GM23248 (cell line): ENCODE results near the gene MIER2. TPM values are rescaled to one million over a fixed set of nuclear protein-coding genes. Genes with fewer than 3 reads are reported as not detected.

Experiments
- DNase-seq: peaks from one replicate; pipeline ENCODE4 v3.0.0-alpha.2; 2015
- H2AFZ ChIP-seq: fragments of 200-600 bp; sonication (generic); 2 replicates; pipeline ENCODE4 v1.6.1; 2016; ENCODE audit warnings: antibody characterized with exemption
- H3F3A ChIP-seq: fragments of 200-600 bp; sonication (generic); 2 replicates; pipeline ENCODE4 v1.6.1; 2016; ENCODE audit warnings: mild to moderate bottlenecking, antibody characterized with exemption, mixed run types; ENCODE audit not compliant: insufficient read depth
- H3K27ac ChIP-seq: fragments of 200-600 bp; sonication (generic); 2 replicates; pipeline ENCODE4 v1.5.1; 2016; ENCODE audit warnings: mild to moderate bottlenecking
- H3K27me3 ChIP-seq: fragments of 200-600 bp; sonication (generic); replicated peaks from 2 replicates; pipeline ENCODE4 v1.6.1; 2016; ENCODE audit warnings: mild to moderate bottlenecking; ENCODE audit not compliant: insufficient read depth
- H3K36me3 ChIP-seq: fragments of 200-600 bp; sonication (generic); 2 replicates; pipeline ENCODE4 v1.6.1; 2016; ENCODE audit warnings: low read depth, mild to moderate bottlenecking
- H3K4me1 ChIP-seq: fragments of 200-600 bp; sonication (generic); 2 replicates; pipeline ENCODE4 v1.6.1; 2016; ENCODE audit warnings: mild to moderate bottlenecking; ENCODE audit not compliant: insufficient read depth
- H3K4me2 ChIP-seq: fragments of 200-600 bp; sonication (generic); one replicate; pipeline ENCODE4 v1.6.1; 2016; ENCODE audit warnings: mild to moderate bottlenecking; ENCODE audit not compliant: unreplicated experiment
- H3K4me3 ChIP-seq: fragments of 200-600 bp; sonication (generic); 2 replicates; pipeline ENCODE4 v1.5.1; 2016; ENCODE audit warnings: mild to moderate bottlenecking
- H3K79me2 ChIP-seq: fragments of 200-600 bp; sonication (generic); 2 replicates; pipeline ENCODE4 v1.6.1; 2016; ENCODE audit warnings: mild to moderate bottlenecking; ENCODE audit not compliant: insufficient read depth
- H3K9ac ChIP-seq: fragments of 200-600 bp; sonication (generic); 2 replicates; pipeline ENCODE4 v1.6.1; 2016; ENCODE audit warnings: mild to moderate bottlenecking
- H3K9me2 ChIP-seq: fragments of 200-600 bp; sonication (generic); 2 replicates; pipeline ENCODE4 v1.6.1; 2016; ENCODE audit warnings: mixed run types, mild to moderate bottlenecking, moderate library complexity; ENCODE audit not compliant: insufficient read depth
- H3K9me3 ChIP-seq: fragments of 200-600 bp; sonication (generic); one replicate; pipeline ENCODE4 v1.6.1; 2017; ENCODE audit warnings: low read depth
- H4K20me1 ChIP-seq: fragments of 200-600 bp; sonication (generic); 2 replicates; pipeline ENCODE4 v1.6.0; 2016; ENCODE audit not compliant: insufficient read depth
- EZH2 ChIP-seq: fragments of 200-600 bp; sonication (generic); IDR thresholded peaks from 2 replicates; pipeline ENCODE4 v1.6.1; 2018; ENCODE audit warnings: antibody characterized with exemption, mild to moderate bottlenecking; ENCODE audit not compliant: insufficient read depth, poor library complexity, severe bottlenecking
- EZH2phosphoT487 ChIP-seq: fragments of 200-600 bp; sonication (generic); IDR thresholded peaks from 2 replicates; pipeline ENCODE4 v1.6.1; 2018; ENCODE audit warnings: antibody characterized with exemption, moderate library complexity, mild to moderate bottlenecking, low read depth; ENCODE audit not compliant: insufficient read depth
- WGBS, 2 experiments: methylation state at CpG; one replicate each; pipeline ENCODE4 v1.1.6; 2015 to 2017; ENCODE audit warnings: low lambda C conversion rate in 2 of 2, low coverage in 1 of 2; ENCODE audit errors: missing lambda C conversion rate in 2 of 2; 5-methylcytosine and 5-hydroxymethylcytosine counted together
- in situ Hi-C: fragments of 300-500 bp; cut with MboI; formaldehyde crosslinking; loops from 2 replicates; pipeline ENCODE4 v1.15.0; 2020
- polyA plus RNA-seq: library from polyadenylated mRNA; unstranded; fragments of >200 nt; fragmentation: Nextera tagmentation; extraction: Ambion mirVana; gene quantifications from 2 replicates; pipeline ENCODE4 v1.2.1, GENCODE V29; 2016
- total RNA-seq: library from RNA; depleted of rRNA; stranded (reverse); fragments of >200 nt; shearing (Covaris generic); gene quantifications from 2 replicates; pipeline ENCODE4 v1.2.3, GENCODE V29; 2014

The MIER2 gene
- total and polyA plus RNA-seq, 2 experiments from 2014 or later: 11.8 to 30.7 TPM

DNA sequence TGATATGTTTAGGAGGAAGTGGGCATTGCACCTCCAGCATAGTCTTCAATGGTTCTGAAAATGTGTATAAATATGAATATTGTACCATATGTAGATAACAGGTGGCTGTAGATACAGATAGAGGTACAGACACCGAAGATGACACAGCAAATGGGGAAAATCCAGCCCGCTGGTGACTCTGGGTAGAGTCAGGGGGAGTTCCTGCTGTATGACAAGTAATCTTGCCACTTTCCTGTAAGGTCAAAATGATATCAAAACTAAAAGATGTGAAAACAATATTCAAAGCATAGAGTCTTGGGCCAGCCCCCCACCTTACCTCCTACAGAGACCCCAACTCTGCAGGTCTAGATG is 46.6 kb upstream of the MIER2 start:
- in situ Hi-C loops: no loop called here
- Histone ChIP-seq H3K9me2 (no peaks in the 10 kb centered on the region), H3F3A (peaks cover 28% of the 10 kb centered on the region), H3K27ac (no peak overlapping the region), H4K20me1 (no peaks in the 10 kb centered on the region), H3K9ac (no peak overlapping the region), H2AFZ (no peak overlapping the region), H3K4me3 (no peak overlapping the region), H3K9me3 (no peaks in the 10 kb centered on the region), H3K36me3 (no peaks in the 10 kb centered on the region), H3K79me2 (no peaks in the 10 kb centered on the region), H3K27me3 (peaks cover 17% of the 10 kb centered on the region; the same call in 1 of the 2 replicates), H3K4me2 (no peak overlapping the region), H3K4me1 (no peaks in the 10 kb centered on the region)
- 29 to 34% methylated on average over 2 of the region's 2 CpGs for WGBS, 2 experiments
- DNase-seq: no peak
- TF ChIP-seq EZH2 (no peak), EZH2phosphoT487 (no peak)

DNA sequence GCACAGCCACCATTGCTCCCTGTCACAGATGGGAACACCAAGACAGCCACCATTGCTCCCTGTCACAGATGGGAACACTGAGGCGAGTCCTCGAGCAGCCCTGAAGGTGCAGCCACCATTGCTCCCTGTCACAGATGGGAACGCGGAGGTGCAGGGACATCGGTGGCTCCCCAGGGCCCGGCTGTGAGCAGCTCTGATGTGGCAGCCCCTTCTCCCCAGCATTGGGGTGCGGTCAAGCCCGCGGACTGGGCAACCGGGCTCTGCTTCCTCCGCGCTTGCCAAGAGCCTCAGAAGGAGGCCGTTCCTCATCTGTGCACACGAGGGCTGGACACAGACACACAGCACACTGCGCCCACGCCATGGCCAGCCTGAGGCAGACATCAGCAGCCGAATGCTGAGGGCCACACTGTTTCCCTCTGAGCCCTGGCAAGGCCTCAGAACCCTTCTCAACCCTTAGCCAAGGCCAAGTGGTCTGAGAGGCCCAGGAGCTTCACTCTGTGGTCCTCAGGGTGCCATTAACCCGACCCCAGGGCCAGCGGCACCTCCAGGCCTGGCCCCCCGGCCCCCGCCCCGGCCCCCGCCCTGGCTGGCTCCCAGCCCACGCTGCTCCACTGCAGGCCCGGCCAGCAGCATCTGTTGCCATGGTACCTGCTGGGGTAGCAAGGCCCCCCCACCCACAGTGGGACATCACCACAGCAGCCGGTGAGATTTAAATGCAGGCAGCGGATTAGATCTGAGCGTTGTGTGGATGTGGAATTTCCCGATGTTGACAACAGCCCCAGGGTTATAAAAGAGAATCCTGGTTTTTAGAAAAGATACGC is 46.0 kb upstream of the MIER2 start:
- no peak for DNase-seq

DNA sequence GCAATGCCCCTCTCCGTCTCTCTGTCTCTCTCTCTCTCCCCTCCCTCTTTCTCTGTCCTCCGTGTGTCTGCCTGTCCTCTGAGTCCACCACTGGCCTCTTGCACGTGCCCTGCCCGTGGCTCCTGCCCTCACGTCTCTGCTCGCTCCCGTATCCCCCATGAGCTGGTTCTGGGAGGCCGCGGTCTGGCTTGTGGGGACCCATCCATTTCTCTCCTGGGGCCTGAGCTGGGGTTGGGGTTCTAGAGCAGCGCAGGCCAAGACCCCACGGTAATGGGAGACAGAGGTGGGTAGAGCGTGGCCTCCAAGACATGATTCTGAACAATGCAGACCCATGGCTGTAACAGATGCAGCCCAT is 45.3 kb upstream of the MIER2 start:
- H3K27me3 ChIP-seq: peaks cover 20% of the 10 kb centered on the region; the same call in 1 of the 2 replicates
- H3F3A ChIP-seq: peaks cover 21% of the 10 kb centered on the region
- no peaks in the 10 kb centered on the region for H3K79me2 ChIP-seq
- H3K36me3 ChIP-seq: no peaks in the 10 kb centered on the region
- no peaks in the 10 kb centered on the region for H4K20me1 ChIP-seq
- no peaks in the 10 kb centered on the region for H3K4me1 ChIP-seq
- no peaks in the 10 kb centered on the region for H3K9me3 ChIP-seq
- in situ Hi-C loops: no loop called here
- no peak overlapping the region for H2AFZ ChIP-seq
- DNase-seq: no peak
- H3K4me3 ChIP-seq: no peak overlapping the region
- no peak for TF ChIP-seq EZH2
- TF ChIP-seq EZH2phosphoT487: no peak
- no peaks in the 10 kb centered on the region for H3K9me2 ChIP-seq
- no peak overlapping the region for H3K9ac ChIP-seq
- 57 to 58% methylated on average over 11 to 12 of the region's 12 CpGs for WGBS, 2 experiments
- H3K27ac ChIP-seq: no peak overlapping the region
- H3K4me2 ChIP-seq: no peak overlapping the region

More for the DNA sequence above, 46.0 kb upstream of the MIER2 start:
- Histone ChIP-seq H3K9me3 (no peaks in the 10 kb centered on the region), H4K20me1 (no peaks in the 10 kb centered on the region), H3K4me3 (no peak overlapping the region), H3K27me3 (peaks cover 20% of the 10 kb centered on the region; the same call in 1 of the 2 replicates), H3F3A (peaks cover 26% of the 10 kb centered on the region), H3K9ac (no peak overlapping the region), H3K9me2 (no peaks in the 10 kb centered on the region), H3K4me2 (no peak overlapping the region), H2AFZ (no peak overlapping the region), H3K79me2 (no peaks in the 10 kb centered on the region), H3K36me3 (no peaks in the 10 kb centered on the region), H3K4me1 (no peaks in the 10 kb centered on the region), H3K27ac (no peak overlapping the region)
- TF ChIP-seq EZH2 (no peak), EZH2phosphoT487 (no peak)
- in situ Hi-C loops: no loop called here
- WGBS, 2 experiments: 38 to 43% methylated on average over 27 to 30 of the region's 30 CpGs

DNA sequence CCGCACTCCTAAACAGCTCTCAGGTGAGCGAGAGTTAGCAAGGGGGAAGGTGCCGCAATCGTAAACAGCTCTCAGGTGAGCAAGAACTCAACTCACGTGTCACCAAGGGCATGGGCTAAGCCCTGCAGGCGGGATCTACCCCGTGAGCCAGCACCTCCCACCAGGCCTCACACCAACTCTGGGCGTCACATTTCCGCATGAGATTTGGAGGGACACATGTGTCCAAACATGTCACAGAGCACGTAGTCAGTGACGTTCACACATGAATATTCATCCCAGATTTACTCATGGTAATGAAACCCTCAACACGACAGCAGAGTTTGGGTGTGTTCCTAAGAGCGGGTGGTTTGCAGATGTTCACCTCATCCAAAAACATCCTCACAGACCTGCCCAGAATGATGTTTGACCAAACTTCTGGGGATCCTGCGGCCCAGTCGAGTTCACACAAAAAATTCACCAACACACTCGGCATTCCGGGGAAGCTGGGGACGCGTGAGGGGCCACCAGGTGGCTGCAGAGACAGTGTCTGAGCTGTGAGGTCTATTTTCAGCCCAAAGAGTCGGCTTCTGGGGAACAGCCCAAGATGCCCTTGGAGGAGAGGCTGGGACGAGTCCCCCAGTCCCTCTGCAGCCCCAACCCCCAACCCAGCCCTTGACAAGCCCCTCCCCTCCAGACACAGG is 44.8 kb upstream of the MIER2 start:
- peak; percentile 42 for DNase-seq
- 27 to 28% methylated on average over 19 to 21 of the region's 21 CpGs for WGBS, 2 experiments
- in situ Hi-C loops: no loop called here

More for the DNA sequence above, 44.8 kb upstream of the MIER2 start:
- H3K27ac ChIP-seq: no peak overlapping the region
- H3K9me2 ChIP-seq: no peaks in the 10 kb centered on the region
- no peaks in the 10 kb centered on the region for H3K79me2 ChIP-seq
- H3K27me3 ChIP-seq: peaks cover 20% of the 10 kb centered on the region; the same call in 1 of the 2 replicates
- TF ChIP-seq EZH2phosphoT487 (no peak), EZH2 (no peak)
- H3K9me3 ChIP-seq: no peaks in the 10 kb centered on the region
- H3K4me1 ChIP-seq: no peaks in the 10 kb centered on the region
- H2AFZ ChIP-seq: no peak overlapping the region
- peaks cover 15% of the 10 kb centered on the region for H3F3A ChIP-seq
- H3K36me3 ChIP-seq: no peaks in the 10 kb centered on the region
- H3K9ac ChIP-seq: no peak overlapping the region
- no peaks in the 10 kb centered on the region for H4K20me1 ChIP-seq
- no peak overlapping the region for H3K4me2 ChIP-seq
- no peak overlapping the region for H3K4me3 ChIP-seq
